Suprapubic skin (tissue), 4 donors: Measurements from ENCODE around the gene ADCY9. TPM values are rescaled to one million over a fixed set of nuclear protein-coding genes. Genes with fewer than 3 reads are reported as not detected.
"Not testable (repeated sequence)": the region's sequence is repeated elsewhere in the genome, so short reads cannot be mapped to it uniquely, and the experiment has no call there.

Experiments
- DNase-seq, 2 donors: peaks; one replicate each; pipeline ENCODE4 v3.0.0-alpha.2; 2019; ENCODE audit warnings: low spot score in 2 of 2
- H3K27ac ChIP-seq: fragments of 200-600 bp; sonication (generic); one replicate; pipeline ENCODE4 v1.5.1; 2019
- H3K27me3 ChIP-seq: fragments of 200-600 bp; sonication (generic); one replicate; pipeline ENCODE4 v1.5.1; 2019
- H3K36me3 ChIP-seq: fragments of 200-600 bp; sonication (generic); one replicate; pipeline ENCODE4 v1.5.1; 2019
- H3K4me1 ChIP-seq: fragments of 200-600 bp; sonication (generic); one replicate; pipeline ENCODE4 v1.5.1; 2019
- H3K4me3 ChIP-seq: fragments of 200-600 bp; sonication (generic); one replicate; pipeline ENCODE4 v1.5.1; 2019; ENCODE audit warnings: mild to moderate bottlenecking
- H3K9me3 ChIP-seq: fragments of 200-600 bp; sonication (generic); one replicate; pipeline ENCODE4 v1.5.1; 2019
- CTCF ChIP-seq, 2 donors: fragments of 200-600 bp in 1 of 2; fragments of 450-650 bp in 1 of 2; sonication (generic) in 1 of 2; IDR thresholded peaks; one replicate each; pipeline ENCODE4 v1.5.1; 2016 to 2019; ENCODE audit warnings: antibody characterized with exemption in 2 of 2, mild to moderate bottlenecking in 1 of 2, moderate library complexity in 1 of 2
- EP300 ChIP-seq: sonication (generic); formaldehyde crosslinking; IDR thresholded peaks from one replicate; pipeline ENCODE4 v1.6.1; 2017; ENCODE audit warnings: antibody characterized with exemption
- POLR2A ChIP-seq, 2 donors: fragments of 450-650 bp; IDR thresholded peaks; one replicate each; pipeline ENCODE4 v1.6.1; 2017; ENCODE audit warnings: antibody characterized with exemption in 2 of 2, mild to moderate bottlenecking in 2 of 2, moderate library complexity in 2 of 2
- POLR2AphosphoS5 ChIP-seq, 3 donors: sonication (generic); formaldehyde crosslinking; IDR thresholded peaks; one replicate each; pipeline ENCODE4 v1.6.1; 2017; ENCODE audit warnings: antibody characterized with exemption in 3 of 3
- WGBS: methylation state at CpG from one replicate; pipeline ENCODE4 v1.1.5; 2018; 5-methylcytosine and 5-hydroxymethylcytosine counted together
- total RNA-seq, 4 donors: library from RNA; depleted of rRNA; stranded (reverse); fragments of >200 nt; gene quantifications; one replicate each; pipeline ENCODE4 v1.1.0, GENCODE V29; 2016

Gene ADCY9
- total RNA-seq, 4 donors from 2014 or later = 21.5 to 27.2 (median 26.4) TPM

- no peak for TF ChIP-seq POLR2AphosphoS5 (IDR thresholded peaks at IDR 0.05)
- no peak for TF ChIP-seq EP300
- TF ChIP-seq POLR2A (IDR thresholded peaks at IDR 0.05) = no peak
- TF ChIP-seq CTCF (IDR thresholded peaks at IDR 0.05) = no peak
- 56% methylated on average over 19 of the region's 23 CpGs for WGBS
- no peak overlapping the region for H3K27ac ChIP-seq
- DNase-seq = no peak
- H3K27me3 ChIP-seq = peaks cover 12% of the 10 kb centered on the region
- peaks cover 20% of the 10 kb centered on the region for H3K4me1 ChIP-seq
- no peak overlapping the region for H3K4me3 ChIP-seq
- H3K36me3 ChIP-seq = no peaks in the 10 kb centered on the region
- no peaks in the 10 kb centered on the region for H3K9me3 ChIP-seq
Measured at GRCh38 chr16:3957344-3957980, 158.8 kb downstream of the ADCY9 start.

GRCh38 chr16:3954411-3954921 is 161.8 kb downstream of the ADCY9 start:
- DNase-seq = peak in 1 of 2 donors; percentile 61
- peaks cover 31% of the 10 kb centered on the region for H3K4me1 ChIP-seq
- H3K27me3 ChIP-seq = peaks cover 12% of the 10 kb centered on the region
- no peaks in the 10 kb centered on the region for H3K9me3 ChIP-seq
- no peak overlapping the region for H3K4me3 ChIP-seq
- no peaks in the 10 kb centered on the region for H3K36me3 ChIP-seq
- TF ChIP-seq POLR2AphosphoS5 (IDR thresholded peaks at IDR 0.05) (no peak), EP300 (no peak), CTCF (IDR thresholded peaks at IDR 0.05) (no peak), POLR2A (IDR thresholded peaks at IDR 0.05) (no peak)
- no peak overlapping the region for H3K27ac ChIP-seq
- 36% methylated on average over 12 of the region's 15 CpGs for WGBS

GRCh38 chr16:3953728-3954410 is 162.4 kb downstream of the ADCY9 start:
- Histone ChIP-seq H3K27me3 (peaks cover 12% of the 10 kb centered on the region), H3K4me1 (peaks cover 36% of the 10 kb centered on the region), H3K27ac (no peak overlapping the region), H3K36me3 (no peaks in the 10 kb centered on the region), H3K4me3 (no peak overlapping the region), H3K9me3 (no peaks in the 10 kb centered on the region)
- DNase-seq = peak in 1 of 2 donors; percentile 55
- 90% methylated on average over 23 of the region's 24 CpGs for WGBS
- TF ChIP-seq CTCF (IDR thresholded peaks at IDR 0.05) = no peak

- TF ChIP-seq EP300 (no peak), POLR2AphosphoS5 (IDR thresholded peaks at IDR 0.05) (peak in 1 of 3 donors; percentile 17)
- H3K36me3 ChIP-seq = no peaks in the 10 kb centered on the region
- H3K4me3 ChIP-seq = no peak overlapping the region
- peaks cover 8% of the 10 kb centered on the region for H3K27me3 ChIP-seq
- peak; percentile 85 to 91 for DNase-seq
- peaks cover 33% of the 10 kb centered on the region for H3K4me1 ChIP-seq
- WGBS = 21% methylated on average over 7 of the region's 9 CpGs
- no peaks in the 10 kb centered on the region for H3K9me3 ChIP-seq
- no peak overlapping the region for H3K27ac ChIP-seq
Measured at GRCh38 chr16:3952737-3953131, 163.5 kb downstream of the ADCY9 start.

- Histone ChIP-seq H3K4me3 (no peak overlapping the region), H3K36me3 (no peaks in the 10 kb centered on the region), H3K9me3 (no peaks in the 10 kb centered on the region), H3K27ac (peak overlapping the region; percentile 78), H3K4me1 (peaks cover 33% of the 10 kb centered on the region), H3K27me3 (peaks cover 3% of the 10 kb centered on the region)
- WGBS = 61% methylated on average over 10 of the region's 12 CpGs
- peak in 1 of 2 donors; percentile 50 for DNase-seq
- TF ChIP-seq EP300 (no peak), POLR2A (IDR thresholded peaks at IDR 0.05) (no peak), POLR2AphosphoS5 (IDR thresholded peaks at IDR 0.05) (no peak), CTCF (IDR thresholded peaks at IDR 0.05) (no peak)
Measured at GRCh38 chr16:3951861-3952736, 164.1 kb downstream of the ADCY9 start.

GRCh38 chr16:3951380-3951779 is 164.9 kb downstream of the ADCY9 start:
- Histone ChIP-seq H3K4me3 (peak overlapping the region; percentile 13), H3K4me1 (peaks cover 33% of the 10 kb centered on the region), H3K27ac (peak overlapping the region; percentile 78)
- H3K27me3 ChIP-seq, H3K9me3 ChIP-seq, H3K36me3 ChIP-seq: not testable (repeated sequence)
- DNase-seq = peak in 1 of 2 donors; percentile 46
- 51% methylated on average over 5 of the region's 5 CpGs for WGBS
